22Rv1 (cell line): ENCODE data around the gene MRPL41.
"Not testable (repeated sequence)": the region's sequence is repeated elsewhere in the genome, so short reads cannot be mapped to it uniquely, and the experiment has no call there.

Experiments used
- H3K27ac ChIP-seq: fragments of 450-650 bp; 2 replicates; pipeline ENCODE4 v1.5.1; 2017
- CTCF ChIP-seq: fragments of 450-650 bp; IDR thresholded peaks from 2 replicates; pipeline ENCODE4 v1.5.1; 2017; ENCODE audit warnings: mild to moderate bottlenecking
- ZFX ChIP-seq: fragments of 450-650 bp; IDR thresholded peaks from 2 replicates; pipeline ENCODE4 v1.6.1; 2017; ENCODE audit warnings: antibody characterized with exemption, borderline replicate concordance

Gene MRPL41

DNA sequence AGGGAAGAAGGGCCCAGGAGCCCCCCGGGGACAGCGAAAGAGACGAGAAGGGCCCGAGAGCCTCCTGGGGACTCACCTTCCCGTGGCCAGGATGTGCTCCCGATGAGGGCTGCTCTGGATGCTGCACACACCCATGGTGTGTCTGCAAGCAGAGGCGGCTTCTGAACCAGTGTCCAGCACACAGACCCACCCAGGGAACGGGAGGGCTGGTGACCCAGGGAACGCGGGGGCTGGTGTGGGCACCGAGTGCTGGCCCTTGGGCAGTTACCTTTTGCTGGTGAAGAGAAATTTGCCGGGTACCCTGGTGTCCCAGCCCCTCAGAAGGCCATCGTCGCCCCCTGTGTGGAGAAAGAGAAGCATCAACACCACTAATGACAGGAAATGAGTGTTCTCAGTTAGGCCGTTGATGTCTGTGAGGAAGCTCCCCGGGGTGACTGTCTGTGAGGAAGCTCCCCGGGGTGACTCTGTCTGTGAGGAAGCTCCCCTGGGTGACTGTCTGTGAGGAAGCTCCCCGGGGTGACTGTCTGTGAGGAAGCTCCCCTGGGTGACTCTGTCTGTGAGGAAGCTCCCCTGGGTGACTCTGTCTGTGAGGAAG is 13.2 kb downstream of the MRPL41 start:
- no peak overlapping the region for H3K27ac ChIP-seq
- TF ChIP-seq ZFX (no peak), CTCF (no peak)

GRCh38 chr9:137568445-137568844 is 16.8 kb downstream of the MRPL41 start:
- H3K27ac ChIP-seq = not testable (repeated sequence)

DNA sequence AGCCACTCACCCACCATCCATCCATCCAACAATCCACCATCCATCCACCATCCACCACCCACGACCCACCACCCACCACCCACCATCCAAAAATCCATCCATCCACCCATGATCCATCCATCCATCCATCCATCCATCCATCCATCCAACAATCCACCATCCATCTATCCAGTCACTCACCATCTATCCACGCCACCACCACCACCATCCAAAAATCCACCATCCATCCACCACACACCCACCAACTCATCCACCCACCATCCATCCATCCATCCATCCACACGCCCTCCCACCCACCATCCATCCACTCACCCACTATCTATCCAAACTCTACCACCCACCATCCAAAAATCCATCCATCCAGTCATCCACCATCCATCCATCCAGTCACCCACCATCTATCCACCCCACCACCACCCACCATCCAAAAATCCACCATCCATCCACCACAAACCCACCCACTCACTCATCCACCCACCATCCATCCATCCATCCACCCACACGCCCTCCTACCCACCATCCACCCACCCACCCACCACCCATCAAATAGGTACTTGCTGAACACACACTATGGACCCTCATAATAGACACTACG is 18.0 kb downstream of the MRPL41 start:
- H3K27ac ChIP-seq = no peak overlapping the region
- TF ChIP-seq ZFX (no peak), CTCF (no peak)

- no peak for TF ChIP-seq ZFX
- no peak for TF ChIP-seq CTCF
- no peak overlapping the region for H3K27ac ChIP-seq
These were observed 18.9 kb downstream of the MRPL41 start for GRCh38 chr9:137570566-137570965.

GRCh38 chr9:137574192-137574591 is 22.5 kb downstream of the MRPL41 start:
- no peak for TF ChIP-seq ZFX
- TF ChIP-seq CTCF = no peak
- H3K27ac ChIP-seq = no peak overlapping the region

DNA sequence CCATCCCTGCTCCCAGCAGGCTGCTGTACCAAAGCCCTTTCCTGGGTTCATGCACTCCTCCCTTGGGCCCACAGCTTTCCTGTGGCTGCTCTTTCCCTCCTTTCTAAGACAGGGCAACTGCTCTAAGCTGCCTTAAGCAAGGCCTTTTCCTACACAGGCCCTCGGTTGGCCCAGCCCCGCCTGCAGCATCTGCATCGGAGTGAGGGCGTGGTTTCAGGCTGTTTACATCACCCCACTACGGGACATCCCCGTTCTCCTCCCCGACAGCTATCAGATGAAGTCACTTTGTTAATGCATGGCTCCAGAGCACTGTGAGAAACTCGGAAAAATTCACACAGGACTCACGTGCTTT is 23.7 kb downstream of the MRPL41 start:
- H3K27ac ChIP-seq = no peak overlapping the region
- no peak for TF ChIP-seq ZFX
- no peak for TF ChIP-seq CTCF

- TF ChIP-seq CTCF = no peak
- no peak for TF ChIP-seq ZFX
- no peak overlapping the region for H3K27ac ChIP-seq
These were observed 24.2 kb downstream of the MRPL41 start for GRCh38 chr9:137575716-137576411.
